Hepatocyte (in vitro differentiated cells): ENCODE data around the gene GTPBP4. TPM values are rescaled to one million over a fixed set of nuclear protein-coding genes. Genes with fewer than 3 reads are reported as not detected.
A peak's percentile ranks its signal among the peaks of the same experiment; 100 is the strongest.

Source experiments
- DNase-seq: peaks from one replicate; pipeline ENCODE4 v3.0.0-alpha.2; 2016; ENCODE audit warnings: low spot score
- H2AFZ ChIP-seq: fragments of 200-600 bp; sonication (generic); 2 replicates; pipeline ENCODE4 v1.6.0; 2016; ENCODE audit warnings: antibody characterized with exemption, mild to moderate bottlenecking
- H3K27ac ChIP-seq: fragments of 200-600 bp; sonication (generic); 2 replicates; pipeline ENCODE4 v1.5.1; 2016; ENCODE audit warnings: mild to moderate bottlenecking
- H3K27me3 ChIP-seq: fragments of 200-600 bp; sonication (generic); 2 replicates; pipeline ENCODE4 v1.6.1; 2016
- H3K36me3 ChIP-seq: fragments of 200-600 bp; sonication (generic); replicated peaks from 2 replicates; pipeline ENCODE4 v1.5.1; 2016; ENCODE audit warnings: low read depth; ENCODE audit not compliant: insufficient read depth
- H3K4me1 ChIP-seq: fragments of 200-600 bp; sonication (generic); 2 replicates; pipeline ENCODE4 v1.5.1; 2016; ENCODE audit warnings: mild to moderate bottlenecking, moderate library complexity; ENCODE audit not compliant: insufficient read depth
- H3K4me2 ChIP-seq: fragments of 200-600 bp; sonication (generic); 2 replicates; pipeline ENCODE4 v1.6.0; 2016
- H3K4me3 ChIP-seq: fragments of 200-600 bp; sonication (generic); 2 replicates; pipeline ENCODE4 v1.5.1; 2016; ENCODE audit warnings: mild to moderate bottlenecking
- H3K79me2 ChIP-seq: fragments of 200-600 bp; sonication (generic); 2 replicates; pipeline ENCODE4 v1.6.0; 2017; ENCODE audit warnings: mild to moderate bottlenecking
- H3K9me2 ChIP-seq: fragments of 200-600 bp; sonication (generic); replicated peaks from 2 replicates; pipeline ENCODE4 v1.6.0; 2017; ENCODE audit warnings: mild to moderate bottlenecking; ENCODE audit not compliant: insufficient read depth
- H3K9me3 ChIP-seq: fragments of 200-600 bp; sonication (generic); 2 replicates; pipeline ENCODE4 v1.5.1; 2016; ENCODE audit warnings: low read depth, mild to moderate bottlenecking
- H4K20me1 ChIP-seq: fragments of 200-600 bp; sonication (generic); 2 replicates; pipeline ENCODE4 v1.6.0; 2016; ENCODE audit warnings: mild to moderate bottlenecking; ENCODE audit not compliant: insufficient read depth, poor library complexity, severe bottlenecking
- EZH2 ChIP-seq: fragments of 200-600 bp; sonication (generic); IDR thresholded peaks from 2 replicates; pipeline ENCODE4 v1.6.1; 2016; ENCODE audit warnings: antibody characterized with exemption, mild to moderate bottlenecking, borderline replicate concordance
- EZH2phosphoT487 ChIP-seq: fragments of 200-600 bp; sonication (generic); IDR thresholded peaks from one replicate; pipeline ENCODE4 v1.6.1; 2018; ENCODE audit warnings: antibody characterized with exemption, mild to moderate bottlenecking, low read depth, moderate library complexity; ENCODE audit not compliant: unreplicated experiment, severe bottlenecking
- WGBS: methylation state at CpG from one replicate; pipeline ENCODE4 v1.1.6; 2016; ENCODE audit warnings: low lambda C conversion rate; ENCODE audit errors: missing lambda C conversion rate; 5-methylcytosine and 5-hydroxymethylcytosine counted together
- polyA plus RNA-seq: library from polyadenylated mRNA; unstranded; fragments of >200 nt; fragmentation: Nextera tagmentation; extraction: Ambion mirVana; gene quantifications from 2 replicates; pipeline ENCODE4 v1.2.1, GENCODE V29; 2016
- total RNA-seq: library from RNA; depleted of rRNA; stranded (reverse); fragments of >200 nt; gene quantifications from 2 replicates; pipeline ENCODE4 v1.2.3, GENCODE V29; 2014
- TF ChIP-seq, protein P1 (sequence below): fragments of 200-600 bp; sonication (generic); IDR thresholded peaks from 2 replicates; pipeline ENCODE4 v1.5.1; 2016; ENCODE audit warnings: antibody characterized with exemption, mild to moderate bottlenecking; ENCODE audit not compliant: poor library complexity

GTPBP4 gene
- total and polyA plus RNA-seq, 2 experiments from 2014 or later = 34.2 to 55.5 TPM

DNA sequence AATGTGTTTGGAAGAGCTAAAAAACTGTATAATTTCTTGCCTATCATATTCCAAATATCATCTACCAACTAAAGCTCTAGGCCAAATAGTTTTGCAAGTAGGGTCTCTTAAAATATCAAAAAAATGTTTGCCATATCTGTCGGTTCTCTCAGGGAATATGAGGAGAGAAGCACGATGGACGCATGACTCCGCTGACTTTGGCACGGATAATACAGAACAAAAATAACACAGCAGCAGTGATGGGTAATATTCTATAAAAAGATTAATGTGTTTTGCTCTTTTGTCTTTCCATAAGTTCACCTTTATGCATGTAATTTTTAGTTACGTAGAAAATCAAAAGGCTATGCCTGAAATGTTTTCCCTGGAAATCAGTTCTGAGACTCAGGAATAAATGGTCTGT, 38.3 kb downstream of the GTPBP4 start:
- no peaks in the 10 kb centered on the region for H3K9me3 ChIP-seq
- no peaks in the 10 kb centered on the region for H3K27me3 ChIP-seq
- TF ChIP-seq, protein P1, sequence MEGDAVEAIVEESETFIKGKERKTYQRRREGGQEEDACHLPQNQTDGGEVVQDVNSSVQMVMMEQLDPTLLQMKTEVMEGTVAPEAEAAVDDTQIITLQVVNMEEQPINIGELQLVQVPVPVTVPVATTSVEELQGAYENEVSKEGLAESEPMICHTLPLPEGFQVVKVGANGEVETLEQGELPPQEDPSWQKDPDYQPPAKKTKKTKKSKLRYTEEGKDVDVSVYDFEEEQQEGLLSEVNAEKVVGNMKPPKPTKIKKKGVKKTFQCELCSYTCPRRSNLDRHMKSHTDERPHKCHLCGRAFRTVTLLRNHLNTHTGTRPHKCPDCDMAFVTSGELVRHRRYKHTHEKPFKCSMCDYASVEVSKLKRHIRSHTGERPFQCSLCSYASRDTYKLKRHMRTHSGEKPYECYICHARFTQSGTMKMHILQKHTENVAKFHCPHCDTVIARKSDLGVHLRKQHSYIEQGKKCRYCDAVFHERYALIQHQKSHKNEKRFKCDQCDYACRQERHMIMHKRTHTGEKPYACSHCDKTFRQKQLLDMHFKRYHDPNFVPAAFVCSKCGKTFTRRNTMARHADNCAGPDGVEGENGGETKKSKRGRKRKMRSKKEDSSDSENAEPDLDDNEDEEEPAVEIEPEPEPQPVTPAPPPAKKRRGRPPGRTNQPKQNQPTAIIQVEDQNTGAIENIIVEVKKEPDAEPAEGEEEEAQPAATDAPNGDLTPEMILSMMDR = no peak
- TF ChIP-seq EZH2 = no peak
- no peak for TF ChIP-seq EZH2phosphoT487
- no peak overlapping the region for H2AFZ ChIP-seq
- no peak overlapping the region for H3K4me2 ChIP-seq
- H3K9me2 ChIP-seq = no peaks in the 10 kb centered on the region
- H3K36me3 ChIP-seq = no peaks in the 10 kb centered on the region
- no peaks in the 10 kb centered on the region for H4K20me1 ChIP-seq
- DNase-seq = no peak
- H3K79me2 ChIP-seq = no peaks in the 10 kb centered on the region
- no peak overlapping the region for H3K27ac ChIP-seq
- 97% methylated on average over 6 of the region's 6 CpGs for WGBS
- no peaks in the 10 kb centered on the region for H3K4me1 ChIP-seq
- H3K4me3 ChIP-seq = no peak overlapping the region

DNA sequence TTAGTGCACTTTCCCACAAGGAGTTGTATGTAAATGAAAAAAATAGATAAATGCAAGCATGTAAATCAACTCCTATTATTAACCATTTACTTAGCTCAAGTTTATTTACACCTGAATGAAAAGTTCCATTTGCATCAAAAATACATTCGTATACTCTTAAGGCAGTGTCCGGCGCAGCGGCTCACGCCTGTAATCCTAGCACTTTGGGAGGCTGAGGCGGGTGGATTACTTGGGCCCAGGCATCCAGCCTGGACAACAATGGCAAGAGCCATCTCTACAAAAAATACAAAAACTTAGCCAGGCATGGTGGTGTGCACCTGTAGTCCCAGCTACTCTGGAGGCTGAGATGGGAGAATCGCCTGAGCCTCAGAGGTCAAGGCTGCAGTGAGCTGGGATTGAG, 41.6 kb downstream of the GTPBP4 start:
- WGBS = 98% methylated on average over 7 of the region's 7 CpGs
- Histone ChIP-seq H3K4me2 (no peak overlapping the region), H3K79me2 (no peaks in the 10 kb centered on the region), H2AFZ (no peak overlapping the region), H3K9me2 (no peaks in the 10 kb centered on the region), H3K9me3 (no peaks in the 10 kb centered on the region), H3K36me3 (no peaks in the 10 kb centered on the region), H3K27ac (no peak overlapping the region), H3K4me3 (no peak overlapping the region), H3K4me1 (no peaks in the 10 kb centered on the region), H4K20me1 (no peaks in the 10 kb centered on the region), H3K27me3 (no peaks in the 10 kb centered on the region)
- TF ChIP-seq EZH2 = no peak
- DNase-seq = no peak

DNA sequence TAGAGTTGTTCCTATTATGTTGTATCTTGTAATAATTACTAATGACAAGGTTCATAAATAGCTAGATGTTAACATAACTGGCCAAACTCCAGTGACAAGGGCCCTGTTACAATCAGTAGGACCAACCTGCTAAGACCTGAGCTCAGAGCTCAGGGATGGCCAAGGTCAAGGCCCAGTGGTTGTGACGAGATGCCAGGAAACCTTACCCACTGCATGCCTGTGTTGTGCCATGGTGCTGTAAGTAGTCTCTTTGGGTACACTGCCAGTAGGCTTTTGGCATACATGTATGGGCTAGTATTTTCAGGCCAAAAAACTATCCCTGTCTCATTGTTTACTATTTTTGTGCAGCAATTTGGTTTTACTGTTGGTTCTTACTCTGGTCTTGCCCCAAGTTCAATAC, 45.4 kb downstream of the GTPBP4 start:
- Histone ChIP-seq H3K9me2 (no peaks in the 10 kb centered on the region), H3K4me2 (no peak overlapping the region), H3K36me3 (no peaks in the 10 kb centered on the region), H3K4me3 (no peak overlapping the region), H3K27ac (no peak overlapping the region), H3K79me2 (no peaks in the 10 kb centered on the region), H2AFZ (no peak overlapping the region), H3K27me3 (no peaks in the 10 kb centered on the region), H3K4me1 (peaks cover 3% of the 10 kb centered on the region), H4K20me1 (no peaks in the 10 kb centered on the region), H3K9me3 (no peaks in the 10 kb centered on the region)
- TF ChIP-seq EZH2 = no peak
- TF ChIP-seq EZH2phosphoT487 = no peak
- TF ChIP-seq, protein P1 = no peak
- whole genome bisulfite sequencing = 95% methylated on average over 1 of the region's 1 CpG
- no peak for DNase-seq

DNA sequence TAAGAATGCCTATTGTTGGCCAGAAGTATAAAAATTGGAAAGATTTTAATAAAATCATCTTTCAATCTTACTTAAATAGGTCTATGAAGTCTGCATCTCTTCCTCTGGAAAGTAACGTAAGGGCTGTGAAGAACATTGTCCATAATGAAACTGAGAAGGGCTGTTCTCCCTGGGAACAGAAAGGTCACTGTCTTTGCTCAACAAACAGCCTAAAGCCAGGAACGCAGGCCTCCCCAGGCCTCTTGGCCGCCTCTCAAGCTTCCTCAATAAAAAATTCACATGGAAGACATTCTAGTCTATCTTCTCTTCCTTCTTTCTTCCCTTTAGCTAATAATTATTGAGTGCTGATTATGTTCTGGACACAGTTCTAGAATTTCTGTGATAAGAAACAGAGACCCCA, 46.5 kb downstream of the GTPBP4 start:
- no peak for DNase-seq
- Histone ChIP-seq H3K36me3 (no peaks in the 10 kb centered on the region), H3K4me1 (peaks cover 3% of the 10 kb centered on the region), H2AFZ (no peak overlapping the region), H3K27me3 (no peaks in the 10 kb centered on the region), H3K4me3 (no peak overlapping the region), H3K9me3 (no peaks in the 10 kb centered on the region), H3K4me2 (no peak overlapping the region), H3K79me2 (no peaks in the 10 kb centered on the region), H3K27ac (peak overlapping the region; percentile 48), H4K20me1 (no peaks in the 10 kb centered on the region), H3K9me2 (no peaks in the 10 kb centered on the region)
- WGBS = 72% methylated on average over 3 of the region's 3 CpGs
- no peak for TF ChIP-seq EZH2phosphoT487
- TF ChIP-seq, protein P1 = no peak
